H9 (cell line): ENCODE data around the gene SMARCAL1. TPM values are rescaled to one million over a fixed set of nuclear protein-coding genes. Genes with fewer than 3 reads are reported as not detected.

Experiments
- DNase-seq: peaks from one replicate; pipeline ENCODE4 v3.0.0-alpha.2; 2017
- H2AFZ ChIP-seq: one replicate; pipeline ENCODE4 v1.6.1; 2013; ENCODE audit warnings: mild to moderate bottlenecking, low read length, control low read depth, moderate library complexity
- H2AK5ac ChIP-seq: 2 replicates; pipeline ENCODE4 v1.6.1; 2013; ENCODE audit warnings: low read length, control low read depth, mixed read lengths; ENCODE audit not compliant: insufficient read length
- H2BK120ac ChIP-seq: one replicate; pipeline ENCODE4 v1.6.1; 2013; ENCODE audit warnings: low read depth, mild to moderate bottlenecking, low read length, control low read depth, inconsistent platforms; ENCODE audit not compliant: poor library complexity, severe bottlenecking
- H2BK12ac ChIP-seq: 2 replicates; pipeline ENCODE4 v1.6.1; 2013; ENCODE audit warnings: low read length, control low read depth, mixed read lengths, low read depth; ENCODE audit not compliant: insufficient read length
- H2BK15ac ChIP-seq: 2 replicates; pipeline ENCODE4 v1.6.1; 2013; ENCODE audit warnings: low read depth, low read length, control low read depth
- H2BK20ac ChIP-seq: one replicate; pipeline ENCODE4 v1.6.1; 2013; ENCODE audit warnings: low read depth, mild to moderate bottlenecking, low read length, control low read depth, inconsistent platforms; ENCODE audit not compliant: poor library complexity, severe bottlenecking
- H2BK5ac ChIP-seq: 2 replicates; pipeline ENCODE4 v1.6.1; 2013; ENCODE audit warnings: low read length, control low read depth, mixed read lengths; ENCODE audit not compliant: insufficient read length
- H3K14ac ChIP-seq: 2 replicates; pipeline ENCODE4 v1.6.1; 2013; ENCODE audit warnings: low read length, control low read depth; ENCODE audit not compliant: insufficient read depth
- H3K18ac ChIP-seq: 2 replicates; pipeline ENCODE4 v1.6.1; 2013; ENCODE audit warnings: low read depth, mild to moderate bottlenecking, mixed read lengths, low read length, control low read depth; ENCODE audit not compliant: insufficient read length
- H3K23ac ChIP-seq: 2 replicates; pipeline ENCODE4 v1.6.1; 2013; ENCODE audit warnings: low read length, control low read depth, mixed read lengths, low read depth; ENCODE audit not compliant: insufficient read length
- H3K23me2 ChIP-seq: 2 replicates; pipeline ENCODE4 v1.6.1; 2013; ENCODE audit warnings: low read depth, mild to moderate bottlenecking, mixed read lengths, low read length, control low read depth; ENCODE audit not compliant: insufficient read length, poor library complexity, severe bottlenecking
- H3K27ac ChIP-seq: 2 replicates; pipeline ENCODE4 v1.5.1; 2013; ENCODE audit warnings: low read length, control low read depth, mixed read lengths, low read depth; ENCODE audit not compliant: insufficient read length
- H3K27me3 ChIP-seq: 2 replicates; pipeline ENCODE4 v1.6.1; 2013; ENCODE audit warnings: low read length, control low read depth, inconsistent platforms; ENCODE audit not compliant: insufficient read depth
- H3K4ac ChIP-seq: 2 replicates; pipeline ENCODE4 v1.6.1; 2013; ENCODE audit warnings: low read depth, mild to moderate bottlenecking, control low read depth, inconsistent platforms, low read length, moderate library complexity
- H3K4me1 ChIP-seq: 2 replicates; pipeline ENCODE4 v1.6.1; 2013; ENCODE audit warnings: low read length, control low read depth, inconsistent platforms; ENCODE audit not compliant: insufficient read depth
- H3K4me2 ChIP-seq: 2 replicates; pipeline ENCODE4 v1.6.1; 2013; ENCODE audit warnings: low read length, control low read depth, mixed read lengths; ENCODE audit not compliant: insufficient read length, insufficient read depth
- H3K56ac ChIP-seq: 2 replicates; pipeline ENCODE4 v1.6.1; 2013; ENCODE audit warnings: low read depth, mild to moderate bottlenecking, mixed read lengths, low read length, control low read depth; ENCODE audit not compliant: insufficient read length
- H3K79me1 ChIP-seq: 2 replicates; pipeline ENCODE4 v1.6.1; 2013; ENCODE audit warnings: low read depth, mild to moderate bottlenecking, moderate library complexity, low read length, control low read depth, inconsistent platforms; ENCODE audit not compliant: insufficient read depth, poor library complexity, severe bottlenecking
- H3K79me2 ChIP-seq: 2 replicates; pipeline ENCODE4 v1.6.1; 2013; ENCODE audit warnings: low read length, control low read depth, inconsistent platforms; ENCODE audit not compliant: insufficient read depth
- H3K9ac ChIP-seq: 2 replicates; pipeline ENCODE4 v1.6.1; 2013; ENCODE audit warnings: low read length, control low read depth, mixed read lengths; ENCODE audit not compliant: insufficient read length; ENCODE audit errors: extremely low read depth
- H3K9me3 ChIP-seq: one replicate; pipeline ENCODE4 v1.6.1; 2013; ENCODE audit warnings: low read depth, low read length, inconsistent platforms; ENCODE audit not compliant: control insufficient read depth
- H3T11ph ChIP-seq: one replicate; pipeline ENCODE4 v1.6.1; 2013; ENCODE audit warnings: mild to moderate bottlenecking, low read length, control low read depth, inconsistent platforms
- H4K20me1 ChIP-seq: one replicate; pipeline ENCODE4 v1.6.1; 2013; ENCODE audit not compliant: control insufficient read depth, insufficient read length, insufficient read depth
- H4K5ac ChIP-seq: 2 replicates; pipeline ENCODE4 v1.6.1; 2013; ENCODE audit warnings: low read depth, mild to moderate bottlenecking, mixed read lengths, low read length, control low read depth; ENCODE audit not compliant: insufficient read length
- H4K8ac ChIP-seq: replicated peaks from 2 replicates; pipeline ENCODE4 v1.6.1; 2013; ENCODE audit warnings: low read length, control low read depth, mixed read lengths, low read depth; ENCODE audit not compliant: insufficient read length
- H4K91ac ChIP-seq: 2 replicates; pipeline ENCODE4 v1.6.1; 2013; ENCODE audit warnings: low read depth, mild to moderate bottlenecking, moderate library complexity, mixed read lengths, low read length, control low read depth; ENCODE audit not compliant: insufficient read length
- H3K27ac Mint-ChIP-seq, 3 experiments: 2 replicates in 2 of 3; 3 replicates in 1 of 3; pipeline ENCODE4 v1.8.0; 2020 to 2021; ENCODE audit warnings: mixed read lengths in 3 of 3, mild to moderate bottlenecking in 1 of 3, moderate library complexity in 1 of 3
- H3K27me3 Mint-ChIP-seq: 2 replicates; pipeline ENCODE4 v1.8.0; 2021; ENCODE audit warnings: low read depth, mild to moderate bottlenecking, moderate library complexity, mixed read lengths
- H3K36me3 Mint-ChIP-seq, 3 experiments: 2 replicates in 2 of 3; 3 replicates in 1 of 3; pipeline ENCODE4 v1.8.0; 2020 to 2021; ENCODE audit warnings: low read depth in 3 of 3, mixed read lengths in 3 of 3; ENCODE audit not compliant: insufficient read depth in 1 of 3
- H3K4me1 Mint-ChIP-seq, 2 experiments: 2 replicates each; pipeline ENCODE4 v1.8.0; 2020; ENCODE audit warnings: mixed read lengths in 2 of 2
- H3K4me3 Mint-ChIP-seq, 2 experiments: 2 replicates in 1 of 2; 3 replicates in 1 of 2; pipeline ENCODE4 v1.8.0; 2020 to 2021; ENCODE audit warnings: mild to moderate bottlenecking in 2 of 2, mixed read lengths in 2 of 2, moderate library complexity in 1 of 2
- H3K9me3 Mint-ChIP-seq, 2 experiments: 2 replicates in 1 of 2; 3 replicates in 1 of 2; pipeline ENCODE4 v1.8.0; 2020; ENCODE audit warnings: mild to moderate bottlenecking in 2 of 2, mixed read lengths in 2 of 2, moderate library complexity in 1 of 2
- WGBS: extraction: QIAGEN DNeasy Blood & Tissue Kit; methylation state at CpG from one replicate; pipeline ENCODE4 v1.1.7; 2013; ENCODE audit warnings: missing lambda C conversion rate, low lambda C conversion rate, mixed read lengths; ENCODE audit not compliant: insufficient read length; ENCODE audit errors: extremely low coverage; 5-methylcytosine and 5-hydroxymethylcytosine counted together
- total RNA-seq: library from RNA; stranded (reverse); gene quantifications from 2 replicates; pipeline ENCODE4 v1.2.1, GENCODE V29; 2021
- TF ChIP-seq, protein P1 (sequence below): fragments of 200-600 bp; sonication (generic); conservative IDR thresholded peaks from 3 replicates; pipeline ENCODE4 v1.8.0; 2021; ENCODE audit warnings: antibody characterized with exemption, mild to moderate bottlenecking

SMARCAL1 gene
- total RNA-seq, 1 experiment from 2014 or later: 16.5 TPM

DNA sequence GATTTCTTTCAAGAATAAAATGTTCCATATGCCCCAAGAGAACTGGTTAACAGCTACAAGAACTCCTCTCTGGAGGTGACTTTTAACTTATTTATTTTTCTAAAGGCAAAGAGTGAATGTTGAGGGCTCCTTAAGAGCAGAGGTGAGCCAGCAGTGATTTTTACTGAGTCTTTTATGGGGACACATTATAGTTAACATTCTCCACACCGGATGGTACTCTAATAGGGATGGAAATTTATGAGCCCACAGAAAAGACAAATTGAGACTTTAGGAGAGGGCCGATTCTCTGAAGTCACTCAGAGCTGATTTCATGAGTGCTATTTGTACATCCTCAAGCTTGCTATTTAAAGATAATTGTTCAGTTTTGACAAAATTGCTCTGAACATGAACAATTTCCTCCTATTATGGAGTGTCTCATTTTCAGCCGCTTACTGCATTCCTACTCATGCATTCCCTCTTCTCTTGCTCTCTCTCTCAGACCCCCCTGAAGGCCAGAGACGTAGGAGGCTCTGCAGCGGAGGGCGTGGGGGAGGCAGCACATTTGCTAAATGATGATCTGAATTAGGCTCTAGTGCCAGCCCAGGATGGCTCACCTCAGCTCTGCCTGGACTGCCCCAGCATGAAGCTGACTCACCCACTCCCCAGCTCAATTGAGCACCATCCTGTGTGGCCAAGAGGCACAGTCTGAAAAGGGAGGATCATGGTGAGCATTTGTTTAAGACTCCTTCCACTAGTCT is 80.5 kb downstream of the SMARCAL1 start:
- no peaks in the 10 kb centered on the region for H3K23me2 ChIP-seq
- no peak for DNase-seq
- H4K5ac ChIP-seq: no peak overlapping the region
- no peak overlapping the region for H3K27ac ChIP-seq
- WGBS: no CpG with 5 or more reads among the region's 6 CpGs
- no peak overlapping the region for H2BK12ac ChIP-seq
- H3K14ac ChIP-seq: no peak overlapping the region
- Mint-ChIP-seq H3K4me3 (no peak overlapping the region), H3K36me3 (no peaks in the 10 kb centered on the region; a peak in 1 of 7 replicates), H3K4me1 (peaks cover 9 to 18% of the 10 kb centered on the region in 2 experiments), H3K27ac (no peak overlapping the region), H3K9me3 (no peaks in the 10 kb centered on the region), H3K27me3 (no peaks in the 10 kb centered on the region)
- no peak overlapping the region for H2BK120ac ChIP-seq
- no peaks in the 10 kb centered on the region for H3K79me1 ChIP-seq
- H4K91ac ChIP-seq: no peak overlapping the region
- H3K9me3 ChIP-seq: no peaks in the 10 kb centered on the region
- TF ChIP-seq, protein P1, sequence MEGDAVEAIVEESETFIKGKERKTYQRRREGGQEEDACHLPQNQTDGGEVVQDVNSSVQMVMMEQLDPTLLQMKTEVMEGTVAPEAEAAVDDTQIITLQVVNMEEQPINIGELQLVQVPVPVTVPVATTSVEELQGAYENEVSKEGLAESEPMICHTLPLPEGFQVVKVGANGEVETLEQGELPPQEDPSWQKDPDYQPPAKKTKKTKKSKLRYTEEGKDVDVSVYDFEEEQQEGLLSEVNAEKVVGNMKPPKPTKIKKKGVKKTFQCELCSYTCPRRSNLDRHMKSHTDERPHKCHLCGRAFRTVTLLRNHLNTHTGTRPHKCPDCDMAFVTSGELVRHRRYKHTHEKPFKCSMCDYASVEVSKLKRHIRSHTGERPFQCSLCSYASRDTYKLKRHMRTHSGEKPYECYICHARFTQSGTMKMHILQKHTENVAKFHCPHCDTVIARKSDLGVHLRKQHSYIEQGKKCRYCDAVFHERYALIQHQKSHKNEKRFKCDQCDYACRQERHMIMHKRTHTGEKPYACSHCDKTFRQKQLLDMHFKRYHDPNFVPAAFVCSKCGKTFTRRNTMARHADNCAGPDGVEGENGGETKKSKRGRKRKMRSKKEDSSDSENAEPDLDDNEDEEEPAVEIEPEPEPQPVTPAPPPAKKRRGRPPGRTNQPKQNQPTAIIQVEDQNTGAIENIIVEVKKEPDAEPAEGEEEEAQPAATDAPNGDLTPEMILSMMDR: no peak
- H3K23ac ChIP-seq: no peak overlapping the region
- H3K79me2 ChIP-seq: no peaks in the 10 kb centered on the region; the same call in 1 of the 2 replicates
- no peak overlapping the region for H3T11ph ChIP-seq
- no peaks in the 10 kb centered on the region; the same call in 1 of the 2 replicates for H3K4me1 ChIP-seq
- H2AK5ac ChIP-seq: no peak overlapping the region
- no peak overlapping the region for H2BK20ac ChIP-seq
- H4K20me1 ChIP-seq: no peaks in the 10 kb centered on the region
- H3K56ac ChIP-seq: no peak overlapping the region
- H4K8ac ChIP-seq: no peak overlapping the region
- H3K18ac ChIP-seq: peak overlapping the region; percentile 48
- no peak overlapping the region for H2BK15ac ChIP-seq
- H3K4me2 ChIP-seq: no peak overlapping the region
- H2BK5ac ChIP-seq: no peak overlapping the region
- no peak overlapping the region for H3K4ac ChIP-seq
- H2AFZ ChIP-seq: no peak overlapping the region
- H3K9ac ChIP-seq: no peak overlapping the region
- no peaks in the 10 kb centered on the region for H3K27me3 ChIP-seq
